GM21825 (cell line): ENCODE results near the gene SLC7A1.
A peak's percentile ranks its signal among the peaks of the same experiment; 100 is the strongest.

Experiments
- ATAC-seq: cut with Tn5 transposase; IDR thresholded peaks from one replicate; pipeline ENCODE4 v1.9.1; 2021; ENCODE audit warnings: mild to moderate bottlenecking, moderate library complexity; ENCODE audit not compliant: unreplicated experiment

SLC7A1 gene

DNA sequence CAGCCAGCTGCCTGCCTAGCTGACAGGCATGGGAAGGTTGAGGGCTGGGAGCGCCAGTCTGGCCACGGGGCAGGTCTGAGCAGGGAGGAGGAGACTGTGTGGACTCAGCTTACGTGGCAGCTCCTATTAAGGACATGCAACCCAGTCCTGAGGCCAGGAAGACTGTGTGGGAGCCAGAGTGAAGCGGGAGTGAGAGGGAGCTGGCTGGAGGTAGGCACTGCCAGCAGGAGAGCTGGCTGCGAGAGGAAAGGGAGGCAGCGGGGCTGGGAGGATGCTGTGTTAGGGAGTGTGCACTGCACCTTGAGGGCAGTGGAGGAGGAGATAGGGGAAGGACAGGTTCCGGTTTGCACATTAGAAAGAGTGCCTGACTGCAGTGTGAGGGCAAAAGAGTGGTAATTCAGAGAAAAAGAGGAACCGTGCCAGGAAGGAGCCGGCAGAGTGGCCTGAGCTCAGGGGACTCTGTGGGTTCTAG, 99.2 kb downstream of the SLC7A1 start:
- peak; percentile 45 for ATAC-seq

DNA sequence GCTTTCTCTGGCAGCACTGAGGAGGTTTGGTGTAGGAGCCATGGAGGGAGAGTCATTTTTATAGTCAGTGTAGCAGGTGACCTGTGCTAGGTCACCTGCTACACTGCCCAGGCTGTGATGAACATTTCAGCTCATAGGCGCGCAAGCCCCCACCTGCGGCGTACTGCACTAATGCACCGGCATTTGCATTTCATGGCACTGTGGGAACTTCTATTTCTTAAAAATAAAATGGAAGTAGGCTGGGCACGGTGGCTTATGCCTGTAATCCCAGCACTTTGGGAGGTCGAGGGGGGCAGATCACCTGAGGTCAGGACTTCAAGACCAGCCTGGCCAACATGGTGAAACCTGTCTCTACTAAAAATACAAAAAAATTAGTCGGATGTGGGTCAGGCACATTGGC, 101.0 kb downstream of the SLC7A1 start:
- ATAC-seq, result no peak

DNA sequence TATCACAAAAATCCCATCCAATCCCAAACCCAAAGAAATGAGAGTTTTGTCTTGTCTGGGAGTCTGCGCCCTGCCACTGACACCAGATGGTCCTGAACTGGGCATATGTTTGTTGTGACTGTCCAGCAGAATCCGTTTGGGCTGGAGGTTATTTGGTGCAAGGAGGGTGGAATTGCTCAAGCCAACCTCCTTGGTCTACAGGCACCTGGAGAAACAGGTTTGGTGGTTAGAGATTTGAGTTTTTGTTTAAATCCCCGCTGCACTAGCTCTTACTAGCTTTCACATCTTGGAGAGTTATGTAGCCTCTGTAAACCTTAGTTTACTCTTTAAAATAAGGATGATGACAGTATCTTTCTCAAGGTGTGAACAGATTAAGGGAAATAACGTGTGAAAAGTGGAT, 101.7 kb downstream of the SLC7A1 start:
- no peak for ATAC-seq

DNA sequence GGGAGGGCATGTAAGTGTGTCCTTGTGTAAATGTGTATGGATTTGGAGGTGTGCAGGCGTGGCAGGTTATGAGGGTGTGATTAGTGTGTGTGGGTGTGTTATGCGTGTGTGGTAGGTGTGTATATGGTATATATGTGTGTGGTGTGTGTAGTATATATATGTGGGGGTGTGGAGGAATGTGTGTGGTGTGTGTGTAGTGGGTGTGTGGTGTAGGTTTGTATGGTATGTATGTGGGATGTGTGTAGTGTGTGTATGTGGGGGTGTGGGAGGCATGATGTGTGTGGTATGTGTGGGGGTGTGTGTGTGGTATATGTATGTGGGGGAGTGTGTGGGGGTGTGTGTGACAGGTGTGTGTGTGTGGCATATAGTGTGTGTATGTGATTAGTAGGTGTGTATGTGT, 104.2 kb downstream of the SLC7A1 start:
- no peak for ATAC-seq

DNA sequence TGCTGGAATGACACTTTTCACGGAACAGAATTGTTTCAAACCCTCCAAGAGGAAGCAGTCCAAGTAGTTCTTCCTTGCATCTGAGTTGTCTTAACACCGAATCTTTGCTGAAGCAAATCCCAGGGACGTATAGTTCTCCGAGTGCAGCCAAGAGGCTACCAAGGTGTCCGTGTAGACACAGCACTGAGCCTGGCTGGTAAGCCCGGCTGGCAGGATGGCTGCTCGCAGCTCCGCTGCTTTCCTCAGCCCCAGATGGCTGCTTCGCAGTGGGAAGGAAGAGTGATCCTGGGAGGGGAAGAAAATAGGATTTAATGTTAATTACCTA, 105.0 kb downstream of the SLC7A1 start:
- no peak for ATAC-seq

DNA sequence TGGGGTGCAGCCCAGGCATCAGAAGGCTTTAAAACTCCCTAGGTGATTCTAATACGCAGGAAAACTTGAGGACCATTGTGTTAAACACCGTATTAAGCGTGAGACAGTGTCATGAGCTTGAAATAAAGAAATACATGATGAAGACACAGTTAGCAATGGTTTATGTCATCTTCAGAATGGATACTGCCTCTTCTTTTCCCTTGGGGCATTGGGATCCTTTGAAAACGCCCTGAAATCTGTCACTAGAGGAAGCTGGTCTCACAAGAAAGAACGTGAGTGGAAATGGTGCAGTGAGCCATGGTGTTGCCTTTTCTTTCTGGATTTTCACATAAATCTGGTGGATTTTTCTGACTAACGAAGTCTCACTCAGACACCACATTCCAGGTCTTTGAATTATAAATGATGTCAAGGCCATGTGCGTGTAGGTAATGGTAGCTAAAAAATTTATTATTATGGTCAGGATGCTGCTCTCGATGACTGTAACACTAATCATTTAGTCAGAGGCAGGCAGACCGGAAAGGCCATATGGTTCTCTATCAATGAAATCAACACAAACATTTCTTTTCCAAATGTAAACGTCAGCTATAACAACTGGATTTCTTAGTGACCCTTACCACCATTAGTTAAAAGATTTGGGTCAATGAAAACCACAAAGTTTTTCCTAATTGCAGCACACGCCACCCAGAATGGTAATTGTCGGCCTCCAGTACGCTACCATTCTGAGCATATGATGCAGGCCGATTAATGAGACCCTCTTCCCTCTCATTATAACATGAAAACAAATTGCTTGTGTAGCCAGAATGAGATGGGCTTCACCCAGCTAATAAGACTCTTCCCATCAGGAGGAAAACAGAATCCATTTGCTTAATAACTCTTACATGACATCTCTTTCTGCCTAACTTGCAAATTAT, 105.6 kb downstream of the SLC7A1 start:
- no peak for ATAC-seq

DNA sequence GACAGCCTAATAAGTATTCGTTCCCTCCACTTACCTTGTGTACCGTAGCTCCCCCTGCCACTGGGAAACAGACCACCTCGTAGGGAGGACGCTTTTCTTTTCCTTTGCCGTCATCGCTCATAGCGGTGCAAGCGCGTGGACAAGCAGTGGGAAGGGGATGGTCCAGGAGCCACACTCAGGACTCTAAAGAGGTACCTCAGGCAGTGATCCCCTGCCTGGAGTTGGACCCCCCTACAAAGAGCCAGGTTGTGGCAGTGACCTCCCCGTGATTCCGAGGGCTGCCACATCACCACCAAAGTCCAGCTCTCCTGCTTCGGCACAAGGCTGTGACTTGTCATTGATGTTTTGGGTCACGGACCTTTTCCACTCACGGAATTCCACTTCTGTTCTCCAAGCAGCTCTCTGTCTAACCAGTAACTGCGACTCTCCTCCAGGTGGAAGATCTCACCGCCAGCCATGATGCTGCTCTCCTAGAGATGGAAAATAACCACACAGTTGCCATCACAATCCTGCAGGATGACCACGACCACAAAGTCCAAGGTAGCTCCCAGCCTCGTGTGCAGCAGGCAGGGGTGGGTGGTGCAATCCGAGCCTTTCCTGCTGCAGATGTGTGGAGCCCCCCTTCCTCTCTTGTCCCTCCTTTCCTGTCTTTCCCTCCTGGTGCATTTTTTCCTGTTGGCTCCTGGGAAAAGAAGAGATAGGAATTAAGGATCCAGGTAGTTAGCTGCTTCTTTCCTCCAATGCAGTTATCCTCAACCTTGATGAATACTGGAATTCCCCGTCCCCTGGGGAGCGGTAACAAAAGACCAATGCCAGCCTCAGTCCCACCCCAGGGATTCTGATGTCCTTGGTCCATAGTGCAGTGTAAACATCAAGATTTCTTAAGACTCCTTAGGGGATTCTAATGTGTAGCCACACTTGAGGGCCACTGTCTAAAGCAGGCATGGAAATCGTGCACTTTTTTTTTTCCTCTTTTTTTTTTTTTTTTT, 107.7 kb downstream of the SLC7A1 start:
- ATAC-seq, result no peak

DNA sequence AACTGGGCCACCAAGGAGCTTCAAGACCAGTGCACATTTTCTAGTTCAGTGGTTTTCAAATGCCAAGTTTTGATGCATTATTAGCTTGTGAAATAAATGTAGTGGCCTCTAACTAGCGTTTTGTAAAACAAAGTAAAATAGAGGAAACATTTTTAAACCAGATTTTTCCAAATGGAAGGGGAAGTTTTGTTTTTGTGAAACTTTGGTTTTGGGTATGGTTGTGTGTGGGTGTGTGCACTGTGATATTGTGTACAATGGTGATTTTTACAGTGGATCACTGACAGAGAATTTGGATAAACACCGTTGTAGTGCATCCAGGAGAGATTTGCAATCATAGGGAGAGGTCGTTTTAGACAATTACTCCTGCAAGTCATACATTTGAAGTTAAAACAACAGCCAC, 108.9 kb downstream of the SLC7A1 start:
- no peak for ATAC-seq

DNA sequence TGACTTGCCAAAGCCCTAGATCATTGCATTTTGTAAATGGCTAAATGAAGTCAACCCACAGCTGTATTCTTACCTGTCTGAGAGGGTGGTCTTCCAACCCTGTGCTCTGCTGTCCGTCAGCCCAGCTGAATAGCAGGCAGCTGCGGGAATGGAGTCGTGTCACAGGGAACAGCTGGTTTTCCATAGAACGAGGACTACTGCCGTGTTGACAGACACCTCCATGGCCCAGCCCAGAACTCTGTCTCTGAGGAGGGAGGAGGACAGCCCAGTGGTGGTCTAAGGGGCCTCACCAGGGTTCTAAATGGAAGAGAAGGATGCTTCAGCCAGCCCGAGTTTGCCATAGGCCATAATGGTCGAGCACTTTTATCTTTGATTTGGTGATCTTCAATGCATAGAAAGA, 110.7 kb downstream of the SLC7A1 start:
- no peak for ATAC-seq

DNA sequence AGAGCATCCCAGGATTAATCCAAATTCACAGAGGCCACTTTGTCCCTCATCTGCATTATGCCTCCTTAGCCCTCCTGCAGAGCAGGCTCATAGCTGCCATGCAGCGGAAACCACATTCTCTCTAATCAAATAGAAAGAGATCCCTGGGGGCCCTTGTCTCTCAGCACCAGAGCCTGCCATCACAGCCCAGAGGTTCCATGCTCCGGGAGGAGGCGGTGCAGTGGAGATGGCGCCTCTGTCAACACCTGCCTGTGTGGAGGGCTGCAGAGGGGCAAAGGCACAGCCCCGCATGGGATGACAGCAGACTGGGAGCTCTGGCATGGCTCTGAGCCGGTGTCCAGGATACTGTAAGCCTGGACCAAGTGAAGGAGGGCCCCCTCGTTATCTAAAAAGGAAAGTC, 111.3 kb downstream of the SLC7A1 start:
- no peak for ATAC-seq

DNA sequence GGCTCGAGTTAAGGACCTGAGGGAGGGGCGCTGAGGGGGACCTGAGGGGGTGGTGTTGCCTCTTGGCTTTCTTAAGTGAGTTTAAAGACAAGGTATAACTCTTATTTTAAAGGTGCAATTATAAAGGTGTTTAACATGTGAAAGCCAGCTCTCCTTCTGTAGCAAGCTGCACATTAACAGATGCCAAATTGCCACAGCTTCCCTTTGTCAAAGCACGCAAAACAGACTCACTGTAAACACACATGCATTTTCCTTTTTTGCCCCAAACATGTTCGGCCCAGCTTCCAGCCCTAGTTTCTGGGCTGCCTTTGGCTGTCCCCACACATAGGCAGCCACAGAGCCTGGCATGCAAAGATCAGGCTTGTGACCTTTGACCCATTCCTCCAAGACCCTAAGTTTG, 111.9 kb downstream of the SLC7A1 start:
- ATAC-seq, result no peak

DNA sequence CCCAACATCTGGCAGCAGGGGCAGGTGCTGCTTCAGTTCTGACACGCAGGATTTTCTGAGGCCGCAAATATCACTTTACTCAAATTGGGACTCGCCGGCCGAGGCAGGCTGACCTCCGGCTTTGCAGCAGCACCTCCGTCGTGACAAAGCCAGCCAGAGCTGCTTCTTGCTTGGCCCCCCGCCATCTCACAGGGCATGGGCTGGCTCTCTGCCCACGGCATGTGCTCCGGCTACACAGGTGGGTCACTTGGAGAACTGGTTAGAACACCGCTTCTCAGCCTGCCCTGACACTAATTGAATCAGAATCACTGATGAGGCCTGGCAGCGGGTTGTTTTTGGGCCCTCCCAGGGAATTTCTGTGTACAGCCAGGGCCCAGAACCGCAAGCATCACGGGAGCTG, 112.3 kb downstream of the SLC7A1 start:
- no peak for ATAC-seq

DNA sequence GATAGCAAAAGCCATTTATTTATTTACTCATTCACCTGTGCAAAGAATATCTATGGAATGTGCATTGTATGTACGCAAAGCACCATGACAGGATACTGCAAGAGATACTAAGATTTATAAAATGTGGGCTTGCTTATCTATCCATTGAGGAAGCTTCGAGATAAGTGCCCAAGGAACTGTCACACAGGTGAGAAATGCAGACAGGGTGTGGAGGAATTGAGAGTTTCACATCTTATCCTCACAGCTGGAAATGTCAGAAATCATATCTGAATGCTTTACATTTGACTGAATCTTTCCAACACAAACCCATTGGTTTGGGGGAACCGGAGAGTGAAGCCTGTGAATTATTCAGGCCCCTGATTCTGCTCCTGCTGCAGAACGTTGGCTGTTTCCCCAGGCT, 113.0 kb downstream of the SLC7A1 start:
- ATAC-seq, result no peak

DNA sequence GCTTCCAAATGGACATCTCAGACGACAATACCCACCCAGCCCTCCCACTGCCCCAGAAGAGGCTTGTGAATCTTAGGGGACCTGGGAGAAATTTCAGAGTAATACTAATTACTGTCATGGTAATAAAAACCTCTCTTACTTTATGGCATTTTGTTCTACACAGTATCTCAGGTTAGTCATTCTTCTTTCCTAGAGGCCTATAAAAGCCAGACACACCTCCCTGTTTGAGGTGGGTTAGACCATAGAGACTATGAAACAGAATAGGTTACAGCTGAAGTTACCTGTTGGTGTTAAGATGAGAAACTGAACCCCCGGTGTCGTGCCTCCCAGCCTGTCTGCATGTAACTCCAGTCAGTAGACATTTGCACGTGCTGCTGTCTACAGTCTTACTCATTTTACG, 113.9 kb downstream of the SLC7A1 start:
- ATAC-seq, result no peak

DNA sequence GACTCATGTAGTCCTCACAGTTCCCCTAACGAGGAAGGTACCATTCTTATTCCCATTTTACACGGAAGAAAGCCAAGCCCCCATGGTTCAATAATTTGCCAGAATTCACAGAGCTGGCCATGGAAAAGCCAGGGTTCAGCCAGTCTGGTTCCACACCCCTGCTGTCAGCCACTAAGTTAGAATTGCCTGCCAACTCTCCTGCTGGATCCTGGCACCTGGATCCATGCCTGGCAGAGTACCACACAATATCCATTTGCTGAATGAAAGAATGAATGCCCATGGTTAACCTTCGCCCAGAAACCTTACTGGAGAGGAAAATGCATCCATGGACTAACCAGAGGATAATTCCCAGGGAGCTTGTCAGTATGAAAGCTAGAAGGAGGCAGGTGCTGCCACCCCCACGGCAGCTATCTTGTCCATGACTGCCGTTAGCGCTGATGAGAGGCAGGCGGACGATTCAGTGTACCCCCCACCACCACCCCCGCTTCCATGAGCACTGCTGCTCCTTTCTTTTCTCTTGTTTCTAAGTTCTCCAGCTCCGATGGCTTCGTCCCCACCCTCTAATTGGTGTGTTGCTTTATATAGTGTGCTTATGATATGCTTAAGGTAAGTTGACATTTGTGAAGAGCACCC, 114.5 kb downstream of the SLC7A1 start:
- no peak for ATAC-seq

DNA sequence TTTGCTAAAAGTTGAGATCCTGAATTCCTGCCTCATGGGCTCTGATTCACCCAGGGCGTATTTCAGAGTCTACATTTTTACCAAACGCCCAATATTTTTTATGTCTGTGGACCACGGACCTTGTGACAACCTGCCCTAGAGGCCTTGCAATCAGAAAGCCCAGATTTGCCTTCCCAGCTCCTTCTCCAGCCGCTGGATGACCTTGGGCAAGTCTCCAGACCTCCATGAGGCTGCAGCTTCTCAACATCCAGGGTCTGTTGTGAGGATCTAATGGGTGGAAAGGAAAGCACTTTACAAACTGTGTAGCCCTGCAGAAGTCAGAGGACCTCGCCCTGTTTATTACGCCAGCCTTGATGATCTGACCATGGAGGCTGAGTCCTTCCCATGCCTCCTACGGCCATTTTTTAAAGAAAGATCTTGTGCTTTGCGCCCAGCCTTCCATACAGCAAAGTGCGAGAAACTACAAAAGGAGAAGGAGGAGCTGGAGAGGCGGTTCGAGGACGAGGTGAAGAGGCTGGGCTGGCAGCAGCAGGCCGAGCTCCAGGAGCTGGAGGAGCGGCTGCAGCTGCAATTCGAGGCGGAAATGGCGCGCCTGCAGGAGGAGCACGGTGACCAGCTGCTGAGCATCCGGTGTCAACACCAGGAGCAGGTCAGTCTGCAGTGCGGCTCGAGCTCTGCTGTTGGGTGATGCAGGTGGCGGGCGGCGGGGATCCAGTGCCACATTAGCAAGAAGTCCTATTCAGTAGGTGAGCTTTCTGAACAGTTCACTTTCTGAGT, 115.6 kb downstream of the SLC7A1 start:
- no peak for ATAC-seq

DNA sequence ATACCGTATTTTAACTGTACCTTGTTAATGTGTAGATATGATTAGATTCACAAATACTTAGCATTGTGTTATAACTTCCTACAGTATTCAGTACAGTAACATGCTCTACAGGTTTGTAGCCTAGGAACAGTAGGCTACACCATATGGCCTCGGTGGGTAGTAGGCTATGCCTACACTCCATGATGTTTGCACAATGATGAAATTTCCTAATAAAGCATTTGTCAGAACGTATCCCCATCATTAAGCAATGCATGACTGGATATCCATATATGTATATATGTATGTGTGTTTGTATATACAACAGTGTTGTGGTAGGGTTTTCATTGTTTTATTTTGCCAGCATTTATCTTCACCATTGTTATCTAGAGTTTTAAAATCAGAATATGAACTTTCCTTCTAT, 119.4 kb downstream of the SLC7A1 start:
- no peak for ATAC-seq

DNA sequence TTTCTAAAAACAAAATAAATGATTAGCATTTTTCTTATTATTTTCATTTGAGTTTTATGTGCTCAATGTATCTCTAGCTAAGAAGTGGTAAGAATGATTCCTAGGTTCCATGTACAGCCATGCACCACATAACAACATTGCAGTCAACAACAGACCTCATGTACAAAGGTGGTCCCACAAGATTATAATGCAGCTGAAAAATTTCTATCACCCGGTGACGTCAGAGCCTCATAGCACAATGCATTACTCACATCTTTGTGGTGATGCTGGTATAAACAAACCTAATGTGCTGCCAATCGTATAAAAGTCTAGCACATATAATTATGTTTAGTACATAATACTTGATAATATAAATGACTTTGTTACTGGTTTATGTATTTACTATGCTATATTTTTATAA, 120.5 kb downstream of the SLC7A1 start:
- no peak for ATAC-seq

DNA sequence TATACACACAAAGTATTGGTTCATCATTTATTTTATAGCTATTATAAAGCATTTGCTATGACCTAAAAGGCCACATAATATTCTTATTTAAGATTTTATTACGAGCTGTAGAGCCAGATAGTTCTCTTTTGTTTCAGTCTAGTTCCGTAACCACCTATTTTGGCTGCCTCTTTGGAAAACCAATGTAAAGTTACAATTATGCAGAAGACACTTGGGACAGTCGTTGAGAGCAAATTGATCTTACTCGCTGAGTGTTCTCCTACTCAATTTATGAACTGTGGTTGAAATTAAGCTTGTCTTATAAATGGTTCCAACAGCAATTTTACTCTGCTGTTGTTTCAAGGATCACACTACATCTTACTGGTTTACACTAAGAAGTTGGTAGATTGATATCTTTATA, 122.3 kb downstream of the SLC7A1 start:
- no peak for ATAC-seq

DNA sequence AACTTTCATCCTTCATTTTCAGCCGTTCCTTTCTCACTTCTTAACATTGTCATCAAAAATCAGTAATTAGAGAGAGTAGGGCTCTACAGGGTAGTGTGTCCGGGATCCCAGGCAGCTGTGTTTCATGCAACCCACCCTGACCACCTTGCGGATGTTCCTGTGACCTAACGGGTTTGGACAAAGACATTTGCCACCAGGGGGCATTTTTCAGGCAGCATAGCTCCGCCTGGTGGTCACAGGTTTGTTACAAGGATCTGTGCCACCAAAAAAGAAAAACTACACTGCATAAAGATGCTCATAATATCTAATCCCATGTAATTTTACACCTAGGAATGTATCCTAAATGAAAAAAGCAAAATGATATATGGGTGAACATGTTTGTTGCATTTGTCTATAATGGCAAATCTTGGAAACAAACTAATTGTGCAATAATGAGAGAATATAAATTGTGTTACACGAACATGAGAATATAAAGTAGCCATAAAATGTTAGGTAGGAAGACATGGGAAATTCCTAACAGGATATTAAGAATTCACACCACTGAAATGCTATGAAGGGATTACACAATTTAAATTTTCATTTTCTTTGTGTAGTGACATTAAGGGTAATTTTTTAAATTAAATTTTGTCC, 123.0 kb downstream of the SLC7A1 start:
- ATAC-seq, result no peak
